Panc1 (cell line): ENCODE data around the gene TMEM208.

Experiments used
- TCF7L2 ChIP-seq: IDR thresholded peaks from 2 replicates; pipeline ENCODE4 v1.6.1; 2011; ENCODE audit warnings: mild to moderate bottlenecking, low read depth, low read length, inconsistent platforms
- TF ChIP-seq, protein P1 (sequence below): fragments of 450-650 bp; IDR thresholded peaks from 2 replicates; pipeline ENCODE4 v1.5.1; 2017; ENCODE audit warnings: mild to moderate bottlenecking
- TF ChIP-seq, protein P2 (sequence below), 2 experiments: IDR thresholded peaks; 2 replicates each; pipeline ENCODE4 v1.6.1; 2011 to 2012; ENCODE audit warnings: low read depth in 2 of 2, control low read depth in 1 of 2, low read length in 1 of 2, mild to moderate bottlenecking in 1 of 2, moderate library complexity in 1 of 2; ENCODE audit not compliant: insufficient read depth in 1 of 2

DNA sequence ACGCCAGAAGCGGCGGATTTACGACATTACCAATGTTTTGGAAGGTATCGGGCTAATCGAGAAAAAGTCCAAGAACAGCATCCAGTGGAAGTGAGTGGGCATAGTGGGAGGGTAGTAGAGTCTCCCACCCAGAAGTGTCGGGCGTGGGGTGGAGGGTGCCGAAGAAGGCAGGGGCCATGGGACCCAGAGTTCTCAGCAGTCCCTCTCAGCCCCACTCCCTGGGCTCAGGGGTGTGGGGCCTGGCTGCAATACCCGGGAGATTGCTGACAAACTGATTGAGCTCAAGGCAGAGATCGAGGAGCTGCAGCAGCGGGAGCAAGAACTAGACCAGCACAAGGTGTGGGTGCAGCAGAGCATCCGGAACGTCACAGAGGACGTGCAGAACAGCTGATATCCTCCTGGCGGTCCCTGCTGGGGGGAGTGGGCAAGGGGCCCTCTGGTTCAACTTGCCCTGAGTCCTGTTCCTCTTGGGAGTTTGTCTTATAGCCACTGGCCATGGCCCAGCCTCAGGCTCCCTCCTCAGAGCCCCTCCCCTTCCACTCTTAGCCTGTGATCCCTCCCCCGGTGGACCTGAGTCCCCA lies 34.1 kb upstream of the TMEM208 start:
- TF ChIP-seq, protein P1, sequence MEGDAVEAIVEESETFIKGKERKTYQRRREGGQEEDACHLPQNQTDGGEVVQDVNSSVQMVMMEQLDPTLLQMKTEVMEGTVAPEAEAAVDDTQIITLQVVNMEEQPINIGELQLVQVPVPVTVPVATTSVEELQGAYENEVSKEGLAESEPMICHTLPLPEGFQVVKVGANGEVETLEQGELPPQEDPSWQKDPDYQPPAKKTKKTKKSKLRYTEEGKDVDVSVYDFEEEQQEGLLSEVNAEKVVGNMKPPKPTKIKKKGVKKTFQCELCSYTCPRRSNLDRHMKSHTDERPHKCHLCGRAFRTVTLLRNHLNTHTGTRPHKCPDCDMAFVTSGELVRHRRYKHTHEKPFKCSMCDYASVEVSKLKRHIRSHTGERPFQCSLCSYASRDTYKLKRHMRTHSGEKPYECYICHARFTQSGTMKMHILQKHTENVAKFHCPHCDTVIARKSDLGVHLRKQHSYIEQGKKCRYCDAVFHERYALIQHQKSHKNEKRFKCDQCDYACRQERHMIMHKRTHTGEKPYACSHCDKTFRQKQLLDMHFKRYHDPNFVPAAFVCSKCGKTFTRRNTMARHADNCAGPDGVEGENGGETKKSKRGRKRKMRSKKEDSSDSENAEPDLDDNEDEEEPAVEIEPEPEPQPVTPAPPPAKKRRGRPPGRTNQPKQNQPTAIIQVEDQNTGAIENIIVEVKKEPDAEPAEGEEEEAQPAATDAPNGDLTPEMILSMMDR = no peak
- TF ChIP-seq TCF7L2 = no peak
- TF ChIP-seq, protein P2, sequence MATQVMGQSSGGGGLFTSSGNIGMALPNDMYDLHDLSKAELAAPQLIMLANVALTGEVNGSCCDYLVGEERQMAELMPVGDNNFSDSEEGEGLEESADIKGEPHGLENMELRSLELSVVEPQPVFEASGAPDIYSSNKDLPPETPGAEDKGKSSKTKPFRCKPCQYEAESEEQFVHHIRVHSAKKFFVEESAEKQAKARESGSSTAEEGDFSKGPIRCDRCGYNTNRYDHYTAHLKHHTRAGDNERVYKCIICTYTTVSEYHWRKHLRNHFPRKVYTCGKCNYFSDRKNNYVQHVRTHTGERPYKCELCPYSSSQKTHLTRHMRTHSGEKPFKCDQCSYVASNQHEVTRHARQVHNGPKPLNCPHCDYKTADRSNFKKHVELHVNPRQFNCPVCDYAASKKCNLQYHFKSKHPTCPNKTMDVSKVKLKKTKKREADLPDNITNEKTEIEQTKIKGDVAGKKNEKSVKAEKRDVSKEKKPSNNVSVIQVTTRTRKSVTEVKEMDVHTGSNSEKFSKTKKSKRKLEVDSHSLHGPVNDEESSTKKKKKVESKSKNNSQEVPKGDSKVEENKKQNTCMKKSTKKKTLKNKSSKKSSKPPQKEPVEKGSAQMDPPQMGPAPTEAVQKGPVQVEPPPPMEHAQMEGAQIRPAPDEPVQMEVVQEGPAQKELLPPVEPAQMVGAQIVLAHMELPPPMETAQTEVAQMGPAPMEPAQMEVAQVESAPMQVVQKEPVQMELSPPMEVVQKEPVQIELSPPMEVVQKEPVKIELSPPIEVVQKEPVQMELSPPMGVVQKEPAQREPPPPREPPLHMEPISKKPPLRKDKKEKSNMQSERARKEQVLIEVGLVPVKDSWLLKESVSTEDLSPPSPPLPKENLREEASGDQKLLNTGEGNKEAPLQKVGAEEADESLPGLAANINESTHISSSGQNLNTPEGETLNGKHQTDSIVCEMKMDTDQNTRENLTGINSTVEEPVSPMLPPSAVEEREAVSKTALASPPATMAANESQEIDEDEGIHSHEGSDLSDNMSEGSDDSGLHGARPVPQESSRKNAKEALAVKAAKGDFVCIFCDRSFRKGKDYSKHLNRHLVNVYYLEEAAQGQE (IDR thresholded peaks at IDR 0.05; ENCODE audit: insufficient read depth in 1 of 2, low read depth in 2 of 2, low read length in 1 of 2) = no peak
